Activated CD8-positive, alpha-beta T cell treated with anti-CD3 and anti-CD28 coated beads, Interleukin-2, amount 10 ng/mL, durations not matched to agents 7 days and 5 days (primary cell): ENCODE results near the gene TIMP2. TPM values are rescaled to one million over a fixed set of nuclear protein-coding genes. Genes with fewer than 3 reads are reported as not detected.
A peak's percentile ranks its signal among the peaks of the same experiment; 100 is the strongest.

Source experiments
- ATAC-seq: fragments of 150-1000 bp; cut with Tn5 transposase; one replicate; pipeline ENCODE4 v1.10.0; 2021; ENCODE audit warnings: moderate library complexity
- CTCF ChIA-PET: fragments of 350-600 bp; sonication (Branson Sonifier 250); formaldehyde crosslinking; loops from one replicate; lab custom pipeline; 2021; ENCODE audit warnings: antibody characterized with exemption; lab: Charles Lee
- POLR2A ChIA-PET: fragments of 350-600 bp; sonication (Branson Sonifier 250); formaldehyde crosslinking; loops from one replicate; lab custom pipeline; 2021; ENCODE audit warnings: antibody characterized with exemption; lab: Charles Lee
- DNase-seq: peaks from one replicate; pipeline ENCODE4 v3.0.0-alpha.2; 2020
- H3K27ac Mint-ChIP-seq: one replicate; pipeline ENCODE4 v1.8.0; 2021; ENCODE audit warnings: mild to moderate bottlenecking, mixed read lengths
- H3K27me3 Mint-ChIP-seq: one replicate; pipeline ENCODE4 v1.8.0; 2021; ENCODE audit warnings: low read depth, mixed read lengths
- H3K36me3 Mint-ChIP-seq: one replicate; pipeline ENCODE4 v1.8.0; 2021; ENCODE audit warnings: low read depth, mixed read lengths
- H3K4me1 Mint-ChIP-seq: one replicate; pipeline ENCODE4 v1.8.0; 2021; ENCODE audit warnings: low read depth, mixed read lengths
- H3K4me3 Mint-ChIP-seq: one replicate; pipeline ENCODE4 v1.8.0; 2021; ENCODE audit warnings: mild to moderate bottlenecking, mixed read lengths
- H3K9me3 Mint-ChIP-seq: one replicate; pipeline ENCODE4 v1.8.0; 2022; ENCODE audit warnings: mixed read lengths; ENCODE audit not compliant: insufficient read depth
- total RNA-seq, 2 experiments: library from RNA; stranded (reverse); gene quantifications; one replicate each; pipeline ENCODE4 v1.2.3, GENCODE V29; 2021

Gene TIMP2, protein sequence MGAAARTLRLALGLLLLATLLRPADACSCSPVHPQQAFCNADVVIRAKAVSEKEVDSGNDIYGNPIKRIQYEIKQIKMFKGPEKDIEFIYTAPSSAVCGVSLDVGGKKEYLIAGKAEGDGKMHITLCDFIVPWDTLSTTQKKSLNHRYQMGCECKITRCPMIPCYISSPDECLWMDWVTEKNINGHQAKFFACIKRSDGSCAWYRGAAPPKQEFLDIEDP
- 1 to 10 TPM; 3.6 to 3.8 TPM for total RNA-seq

- no peaks in the 10 kb centered on the region for H3K9me3 Mint-ChIP-seq
- peaks cover 17% of the 10 kb centered on the region for H3K4me1 Mint-ChIP-seq
- peak within 1 kb of the TSS; percentile 69 for H3K4me3 Mint-ChIP-seq
- peaks cover 21% of the 10 kb centered on the region for H3K27me3 Mint-ChIP-seq
- CTCF ChIA-PET = no interaction called here
- DNase-seq (peak; percentile 77), ATAC-seq (peak; percentile 80)
- H3K36me3 Mint-ChIP-seq = no peaks in the 10 kb centered on the region
- H3K27ac Mint-ChIP-seq = no peak within 1 kb of the TSS
- POLR2A ChIA-PET = no interaction called here
These were observed at the start of gene TIMP2 for GRCh38 chr17:78925234-78925633. TIMP2 (minus strand) TSS chr17:78925387; CDS start chr17:78925088, 299 bp downstream.

DNA sequence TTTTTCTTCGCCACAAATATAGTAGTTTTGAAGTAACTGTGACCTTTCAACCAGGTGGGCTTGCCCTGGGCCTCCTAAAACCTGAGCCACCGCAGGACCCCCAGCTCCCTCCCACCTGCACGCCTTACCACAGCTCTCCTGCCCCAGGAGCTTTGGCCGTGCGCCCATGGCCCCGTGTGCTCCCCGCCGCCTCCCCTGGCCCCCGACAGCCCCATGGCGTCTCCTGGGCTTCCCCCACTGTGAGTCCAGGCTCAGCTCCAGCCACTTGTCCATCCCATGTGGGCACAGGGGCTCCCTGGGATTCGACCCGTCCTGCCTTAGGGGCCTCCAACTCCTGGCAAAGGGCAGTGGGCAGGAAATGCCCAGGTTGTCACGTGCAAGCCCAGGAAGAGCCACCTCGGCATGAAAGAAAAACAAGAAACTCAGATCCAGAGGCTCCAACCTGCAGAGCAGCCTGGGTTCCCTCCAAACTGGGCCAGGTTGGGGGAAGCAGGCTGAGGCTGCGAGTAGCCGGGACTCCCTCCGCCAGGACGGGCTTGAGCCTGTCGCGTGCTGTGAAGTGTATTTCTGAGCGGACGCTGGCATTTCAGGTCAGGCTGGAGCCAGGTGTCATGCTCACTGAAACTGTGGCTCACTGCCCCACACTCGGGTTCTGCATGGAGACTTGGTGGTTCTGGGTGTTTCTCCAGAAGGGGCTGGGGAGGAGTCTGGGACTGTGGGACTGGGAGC, 48.8 kb upstream of the TIMP2 start:
- Mint-ChIP-seq H3K4me1 (peaks cover 31% of the 10 kb centered on the region), H3K4me3 (no peak overlapping the region), H3K9me3 (no peaks in the 10 kb centered on the region), H3K27ac (no peak overlapping the region), H3K36me3 (peaks cover 35% of the 10 kb centered on the region), H3K27me3 (no peaks in the 10 kb centered on the region)
- CTCF ChIA-PET = no interaction called here
- no peak for DNase-seq
- no peak for ATAC-seq
- POLR2A ChIA-PET = interaction anchor here (0.5 kb wide), 1 partner anchor 256 kb away, joined by 4 read pairs; no protein-coding TSS in a partner anchor

DNA sequence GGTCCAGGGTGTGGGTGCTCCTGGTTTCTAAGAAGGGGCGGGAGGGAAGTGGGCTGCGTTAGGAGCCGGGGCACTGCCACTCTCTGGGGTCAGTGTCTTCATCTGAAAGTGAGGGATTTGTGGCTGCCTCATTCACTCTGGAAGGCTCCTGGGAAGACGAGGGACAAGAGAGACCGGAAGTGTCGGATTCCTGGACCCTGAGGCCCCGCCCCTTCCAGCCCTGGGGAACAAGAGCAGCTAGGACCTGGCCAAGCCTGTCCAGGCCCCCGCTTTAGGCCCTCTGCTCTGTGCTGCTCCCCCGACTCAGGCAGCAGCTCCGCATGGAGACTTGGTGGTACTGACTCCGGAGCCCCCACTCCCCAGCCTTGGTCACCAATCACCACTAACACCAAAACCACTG, 48.0 kb upstream of the TIMP2 start:
- Mint-ChIP-seq H3K4me3 (no peak overlapping the region), H3K36me3 (peaks cover 35% of the 10 kb centered on the region), H3K27me3 (no peaks in the 10 kb centered on the region), H3K4me1 (peaks cover 31% of the 10 kb centered on the region), H3K9me3 (no peaks in the 10 kb centered on the region), H3K27ac (no peak overlapping the region)
- CTCF ChIA-PET = interaction anchor here (3.4 kb wide), 1 partner anchor 107 kb away, joined by 56 read pairs; no protein-coding TSS in a partner anchor
- ATAC-seq (no peak), DNase-seq (no peak)
- POLR2A ChIA-PET = interaction anchor here (0.5 kb wide), 1 partner anchor 255 kb away, joined by 4 read pairs; no protein-coding TSS in a partner anchor

DNA sequence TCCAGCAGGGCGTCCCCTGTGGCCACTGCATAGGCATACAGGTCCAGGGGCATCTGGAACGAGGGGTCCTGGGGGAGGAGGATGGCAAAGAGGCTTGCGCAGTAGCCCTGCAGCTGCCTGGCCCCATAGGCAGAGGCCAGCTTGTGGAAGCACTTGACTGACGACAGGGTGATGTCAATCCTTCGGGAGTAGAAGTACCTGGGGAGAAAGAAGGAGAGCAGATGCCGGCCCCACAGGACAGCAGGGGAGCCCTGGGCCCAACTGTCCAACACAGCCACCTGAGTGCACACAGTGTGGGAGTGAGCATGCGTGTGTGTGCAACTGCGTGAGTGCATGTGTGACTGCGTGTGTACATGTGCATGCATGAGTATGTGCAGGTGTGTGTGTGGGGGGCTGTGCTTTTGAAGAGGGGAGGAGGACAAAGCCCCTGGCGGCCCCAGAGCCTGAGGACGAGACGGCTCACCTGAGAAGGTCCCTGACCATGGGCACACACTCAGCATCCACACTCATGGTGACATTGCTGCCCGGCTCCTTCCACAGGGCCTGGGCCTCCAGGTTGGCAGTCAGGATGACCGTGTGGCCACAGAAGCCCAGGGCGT, 47.4 kb upstream of the TIMP2 start:
- POLR2A ChIA-PET = no interaction called here
- peaks cover 25% of the 10 kb centered on the region for H3K4me1 Mint-ChIP-seq

GRCh38 chr17:78971756-78972506, 46.7 kb upstream of the TIMP2 start:
- H3K9me3 Mint-ChIP-seq = no peaks in the 10 kb centered on the region
- H3K27ac Mint-ChIP-seq = no peak overlapping the region
- H3K4me3 Mint-ChIP-seq = no peak overlapping the region
- H3K36me3 Mint-ChIP-seq = peaks cover 28% of the 10 kb centered on the region
- ChIA-PET POLR2A (interaction anchor here (1.1 kb wide), 1 partner anchor 11 kb away, joined by 3 read pairs; no protein-coding TSS in a partner anchor), CTCF (interaction anchor here (0.9 to 3.4 kb wide), 16 partner anchors 8 to 611 kb away, joined by 3 to 56 read pairs (median 4); partner anchors contain the start of gene LGALS3BP)
- H3K4me1 Mint-ChIP-seq = peaks cover 18% of the 10 kb centered on the region
- no peaks in the 10 kb centered on the region for H3K27me3 Mint-ChIP-seq
- DNase-seq (no peak), ATAC-seq (no peak)

More for the DNA sequence above, 47.4 kb upstream of the TIMP2 start:
- no peaks in the 10 kb centered on the region for H3K27me3 Mint-ChIP-seq
- no peaks in the 10 kb centered on the region for H3K9me3 Mint-ChIP-seq
- DNase-seq = no peak
- peaks cover 32% of the 10 kb centered on the region for H3K36me3 Mint-ChIP-seq
- CTCF ChIA-PET = interaction anchor here (1.2 to 3.4 kb wide), 4 partner anchors 10 to 106 kb away, joined by 3 to 56 read pairs (median 4); no protein-coding TSS in a partner anchor
- no peak overlapping the region for H3K4me3 Mint-ChIP-seq
- no peak for ATAC-seq
- no peak overlapping the region for H3K27ac Mint-ChIP-seq

GRCh38 chr17:78970834-78971755, 45.9 kb upstream of the TIMP2 start:
- Mint-ChIP-seq H3K27ac (no peak overlapping the region), H3K9me3 (no peaks in the 10 kb centered on the region), H3K4me1 (peaks cover 17% of the 10 kb centered on the region), H3K36me3 (peaks cover 29% of the 10 kb centered on the region), H3K27me3 (no peaks in the 10 kb centered on the region), H3K4me3 (no peak overlapping the region)
- ATAC-seq = peak; percentile 67
- DNase-seq = peak; percentile 87
- ChIA-PET CTCF (interaction anchor here (0.9 to 3.4 kb wide), 18 partner anchors 9 to 611 kb away, joined by 3 to 56 read pairs (median 4); partner anchors contain the start of gene LGALS3BP), POLR2A (interaction anchor here (0.6 to 1.1 kb wide), 3 partner anchors 12 to 156 kb away, joined by 3 read pairs; no protein-coding TSS in a partner anchor)

- DNase-seq (no peak), ATAC-seq (no peak)
- ChIA-PET POLR2A (no interaction called here), CTCF (interaction anchor here (1.5 kb wide), 1 partner anchor 98 kb away, joined by 6 read pairs; no protein-coding TSS in a partner anchor)
- no peak overlapping the region for H3K4me3 Mint-ChIP-seq
- H3K27me3 Mint-ChIP-seq = no peaks in the 10 kb centered on the region
- H3K9me3 Mint-ChIP-seq = no peaks in the 10 kb centered on the region
- H3K27ac Mint-ChIP-seq = no peak overlapping the region
- H3K4me1 Mint-ChIP-seq = peaks cover 12% of the 10 kb centered on the region
- H3K36me3 Mint-ChIP-seq = peaks cover 22% of the 10 kb centered on the region
These were observed 44.7 kb upstream of the TIMP2 start for GRCh38 chr17:78969865-78970264.

GRCh38 chr17:78967782-78968362, 42.7 kb upstream of the TIMP2 start:
- CTCF ChIA-PET = no interaction called here
- Mint-ChIP-seq H3K9me3 (no peaks in the 10 kb centered on the region), H3K36me3 (peaks cover 19% of the 10 kb centered on the region), H3K27me3 (no peaks in the 10 kb centered on the region), H3K4me1 (peaks cover 12% of the 10 kb centered on the region), H3K27ac (no peak overlapping the region), H3K4me3 (no peak overlapping the region)
- DNase-seq (no peak), ATAC-seq (no peak)
- POLR2A ChIA-PET = interaction anchor here (0.7 kb wide), 2 partner anchors 145 to 149 kb away, joined by 3 read pairs; no protein-coding TSS in a partner anchor

DNA sequence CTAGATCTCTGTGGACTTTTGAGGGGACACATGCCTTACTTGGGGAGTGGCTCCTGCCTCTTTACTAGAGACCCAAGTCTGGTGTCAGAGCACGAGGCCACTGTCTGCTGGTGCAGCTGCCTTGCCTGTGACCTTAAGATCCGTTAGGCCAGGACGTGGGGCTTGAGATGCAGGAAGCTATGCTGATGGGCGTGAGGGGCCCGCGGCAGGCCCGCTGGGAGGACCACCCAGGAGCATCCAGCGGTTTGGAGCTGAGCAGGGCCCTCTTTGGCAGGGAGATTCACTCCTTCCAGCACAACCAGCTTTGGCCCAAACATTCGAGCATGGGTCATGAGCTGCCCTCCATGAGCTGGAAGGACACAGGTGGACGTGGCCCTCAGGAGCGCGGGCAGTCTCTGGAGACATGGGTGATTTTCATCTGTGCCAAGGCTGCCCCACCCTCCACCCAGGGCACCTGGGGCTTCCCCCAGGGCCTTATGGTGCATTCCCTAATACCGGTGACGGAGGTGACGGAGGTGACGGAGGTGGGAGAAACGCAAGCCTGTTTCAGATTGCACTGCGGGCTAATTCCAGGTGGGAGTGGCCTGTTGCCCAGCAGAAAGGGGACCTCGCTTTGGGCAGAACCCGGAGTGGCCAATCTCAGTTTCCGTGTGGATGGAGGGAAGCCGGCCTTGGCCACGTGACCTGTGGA, 41.9 kb upstream of the TIMP2 start:
- CTCF ChIA-PET = interaction anchor here (1.9 kb wide), 1 partner anchor 101 kb away, joined by 9 read pairs; no protein-coding TSS in a partner anchor
- no peak overlapping the region for H3K27ac Mint-ChIP-seq
- H3K36me3 Mint-ChIP-seq = peaks cover 14% of the 10 kb centered on the region
- POLR2A ChIA-PET = no interaction called here
- no peaks in the 10 kb centered on the region for H3K27me3 Mint-ChIP-seq
- H3K4me3 Mint-ChIP-seq = no peak overlapping the region
- DNase-seq = no peak
- no peak for ATAC-seq
- H3K9me3 Mint-ChIP-seq = no peaks in the 10 kb centered on the region
- H3K4me1 Mint-ChIP-seq = peaks cover 12% of the 10 kb centered on the region
